GM18505 (cell line): ENCODE data around the gene DUS3L.
"Not testable (repeated sequence)": the region's sequence is repeated elsewhere in the genome, so short reads cannot be mapped to it uniquely, and the experiment has no call there.

Experiments used
- ATAC-seq: cut with Tn5 transposase; IDR thresholded peaks from one replicate; pipeline ENCODE4 v1.9.1; 2021; ENCODE audit not compliant: unreplicated experiment
- POLR2A ChIP-seq: IDR thresholded peaks from 4 replicates; pipeline ENCODE4 v1.6.1; 2011; ENCODE audit warnings: borderline replicate concordance; ENCODE audit not compliant: insufficient read depth, insufficient read length; ENCODE audit errors: extremely low read depth

The DUS3L gene

DNA sequence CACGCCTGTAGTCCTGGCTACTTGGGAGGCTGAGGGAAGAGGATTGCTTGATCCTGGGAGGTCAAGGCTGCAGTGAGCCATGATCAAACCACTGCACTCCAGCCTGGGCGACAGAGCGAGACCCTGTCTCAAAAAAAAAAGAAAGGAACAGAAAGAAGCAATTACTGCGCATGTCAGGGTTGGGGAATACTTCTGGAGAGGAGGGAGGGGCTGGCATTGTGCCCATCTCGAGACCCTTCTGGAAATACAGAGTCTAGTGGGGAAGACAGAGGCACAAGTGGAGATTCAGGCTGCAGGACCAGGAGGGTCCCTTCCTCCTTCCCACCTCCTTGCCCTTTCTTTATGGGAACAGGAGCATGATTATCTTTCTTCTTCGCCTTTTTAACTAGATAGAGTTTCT, 37.2 kb downstream of the DUS3L start:
- ATAC-seq: no peak
- no peak for TF ChIP-seq POLR2A

DNA sequence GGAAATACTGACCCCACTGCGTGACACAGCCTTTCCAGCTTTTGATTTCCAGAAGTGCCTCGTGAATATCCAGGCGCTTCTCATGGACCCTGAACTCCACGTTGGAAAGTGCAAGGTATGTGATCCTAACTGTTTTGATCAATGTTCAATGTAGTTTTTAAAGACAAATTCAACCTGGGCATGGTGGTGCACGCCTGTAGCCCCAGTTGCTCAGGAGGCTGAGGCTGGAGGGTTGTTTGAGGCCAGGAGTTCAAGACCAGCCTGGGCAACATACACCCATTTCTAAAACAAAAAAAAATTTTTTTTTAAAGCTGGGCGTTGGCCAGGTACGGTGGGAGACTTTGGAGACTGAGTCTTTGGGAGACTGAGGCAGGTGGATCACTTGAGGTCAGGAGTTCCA, 39.3 kb downstream of the DUS3L start:
- no peak for TF ChIP-seq POLR2A
- no peak for ATAC-seq

DNA sequence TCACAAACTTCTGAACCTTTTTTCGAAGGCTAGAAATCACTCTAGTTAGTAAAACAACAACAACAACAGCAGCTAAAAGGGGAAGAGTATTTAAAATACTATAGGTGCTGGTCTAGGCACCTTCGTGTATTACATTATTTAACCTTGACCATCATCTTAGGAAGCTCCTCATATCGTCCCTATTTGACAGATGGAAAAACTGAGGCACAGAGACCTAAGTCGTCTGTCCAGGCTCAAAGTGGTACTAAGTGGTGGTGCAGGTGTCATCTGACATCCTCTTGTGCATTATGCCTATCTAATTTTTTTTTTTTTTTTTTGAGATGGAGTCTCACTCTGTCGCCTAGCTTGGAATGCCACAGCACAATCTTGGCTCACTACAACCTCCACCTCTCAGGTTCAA, 41.5 kb downstream of the DUS3L start:
- no peak for ATAC-seq
- no peak for TF ChIP-seq POLR2A

DNA sequence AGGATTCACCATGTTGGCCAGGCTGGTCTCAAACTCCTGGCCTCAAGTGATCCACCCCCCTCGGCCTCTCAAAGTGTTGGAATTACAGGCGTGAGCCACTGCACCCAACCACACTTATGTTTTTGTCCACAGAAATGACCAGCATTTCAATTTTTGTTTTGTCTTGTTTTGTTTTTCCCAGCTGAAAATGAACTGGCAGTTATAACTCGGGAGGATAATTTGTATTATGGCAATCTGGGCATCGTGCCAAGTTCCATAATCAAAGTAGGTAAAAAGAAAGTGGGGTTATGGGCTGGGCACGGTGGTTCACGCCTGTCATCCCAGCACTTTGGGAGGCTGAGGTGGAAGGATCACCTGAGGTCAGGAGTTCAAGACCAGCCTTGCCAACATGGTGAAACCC, 42.0 kb downstream of the DUS3L start:
- ATAC-seq: not testable (repeated sequence)

DNA sequence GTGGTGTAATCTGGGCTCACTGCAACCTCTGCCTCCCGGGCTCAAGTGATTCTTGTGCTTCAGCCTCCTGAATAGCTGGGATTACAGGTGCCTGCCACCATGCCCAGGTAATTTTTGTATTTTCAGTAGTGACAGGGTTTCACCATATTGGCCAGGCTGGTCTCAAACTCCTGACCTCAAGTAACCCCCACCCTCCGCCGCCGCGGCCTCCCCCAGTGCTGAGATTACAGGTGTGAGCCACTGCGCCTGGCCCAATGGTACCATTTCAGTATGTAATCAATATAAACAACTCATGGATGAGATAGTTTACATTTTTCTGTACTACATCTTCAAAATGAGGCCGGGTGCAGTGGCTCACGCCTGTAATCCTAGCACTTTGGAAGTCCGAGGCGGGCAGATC, 46.0 kb downstream of the DUS3L start:
- ATAC-seq: not testable (repeated sequence)

DNA sequence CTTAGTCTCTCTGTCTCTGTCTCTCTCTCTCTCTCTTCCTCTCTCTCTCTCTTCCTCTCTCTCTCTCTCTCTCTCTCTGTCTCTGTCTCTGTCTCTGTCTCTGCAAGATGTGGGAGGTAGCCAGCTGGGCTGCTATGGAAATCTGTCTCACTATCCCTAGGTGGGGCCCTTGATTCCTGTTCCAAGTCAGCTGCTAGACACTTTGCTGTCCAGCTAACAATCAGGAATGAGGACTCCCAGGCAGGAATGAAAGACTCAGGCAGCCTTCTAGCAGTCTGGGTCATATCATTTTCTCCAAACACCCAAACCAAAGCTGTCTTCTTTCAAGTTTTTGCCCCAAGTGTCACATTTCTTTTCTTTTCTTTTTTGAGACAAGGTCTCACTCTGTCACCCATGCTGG, 47.3 kb downstream of the DUS3L start:
- no peak for ATAC-seq
- no peak for TF ChIP-seq POLR2A

DNA sequence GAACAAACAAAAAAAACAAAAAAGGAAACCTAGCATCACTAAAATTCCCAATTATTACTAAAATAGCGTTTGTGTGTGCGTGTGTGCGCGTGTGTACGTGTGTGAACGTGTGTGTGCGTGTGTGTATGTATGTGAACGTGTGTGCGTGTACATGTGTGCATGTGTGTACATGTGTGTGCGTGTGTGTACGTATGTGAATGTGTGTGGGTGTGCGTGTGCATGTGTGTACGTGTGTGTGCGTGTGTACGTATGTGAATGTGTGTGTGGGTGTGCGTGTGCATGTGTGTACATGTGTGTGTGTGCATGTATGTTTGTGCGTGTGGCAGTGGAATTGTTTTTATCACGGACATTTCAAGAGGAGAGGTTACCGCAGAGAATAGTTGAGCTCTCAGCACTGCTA, 48.9 kb downstream of the DUS3L start:
- no peak for TF ChIP-seq POLR2A
- no peak for ATAC-seq

DNA sequence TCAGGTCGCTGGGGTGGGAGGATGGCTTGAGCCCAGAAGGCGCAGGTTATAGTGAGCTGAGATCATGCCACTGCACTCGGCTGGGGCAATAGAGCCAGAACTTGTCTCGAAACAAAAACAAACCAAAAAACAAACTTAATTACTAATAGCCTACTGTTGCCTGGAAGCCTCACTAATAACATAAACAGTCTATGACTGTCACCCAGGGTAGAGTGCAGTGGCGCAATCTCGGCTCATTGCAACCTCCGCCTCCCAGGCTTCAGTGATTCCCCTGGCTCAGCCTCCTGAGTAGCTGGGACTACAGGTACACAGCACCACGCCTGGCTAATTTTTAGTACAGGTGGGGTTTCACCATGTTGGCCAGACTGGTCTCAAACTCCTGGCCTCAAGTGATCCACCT, 52.5 kb downstream of the DUS3L start:
- TF ChIP-seq POLR2A: no peak
- no peak for ATAC-seq
